ENCODE data around the gene NPM1.

The NPM1 gene

DNA sequence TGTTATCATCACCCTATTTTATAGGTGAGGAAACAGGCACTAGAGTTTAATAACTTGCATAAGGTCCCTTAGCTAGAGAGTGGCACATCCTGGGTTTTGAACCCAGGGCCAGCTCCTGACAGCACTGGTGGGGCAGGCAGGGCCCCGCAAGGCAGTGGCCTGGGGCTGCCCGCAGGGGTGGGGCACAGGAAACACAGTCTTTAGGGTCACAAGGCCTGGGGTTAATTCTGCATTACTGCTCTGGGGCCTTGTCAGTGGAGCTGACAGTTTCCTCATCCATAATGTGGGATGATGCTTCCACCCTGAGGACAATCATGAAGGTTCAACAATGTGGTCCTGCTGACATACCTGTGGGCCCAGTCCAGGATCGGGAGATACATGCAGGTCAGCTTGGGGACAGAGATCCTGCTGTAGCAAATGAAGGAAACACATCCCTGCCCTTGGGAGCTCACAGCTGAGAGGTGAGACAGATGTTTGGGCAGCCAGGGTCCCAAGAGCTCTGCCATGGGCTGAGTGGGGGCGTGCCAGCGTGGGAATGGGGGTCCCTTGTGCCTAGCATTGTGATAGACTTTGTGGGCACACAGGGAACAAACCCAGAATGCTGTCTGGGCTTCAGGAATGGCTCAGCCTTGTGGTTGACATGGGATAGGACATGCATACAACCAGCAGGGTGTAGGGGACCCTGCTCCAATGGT lies 46.5 kb downstream of the NPM1 start:
- TF ChIP-seq, protein P1, sequence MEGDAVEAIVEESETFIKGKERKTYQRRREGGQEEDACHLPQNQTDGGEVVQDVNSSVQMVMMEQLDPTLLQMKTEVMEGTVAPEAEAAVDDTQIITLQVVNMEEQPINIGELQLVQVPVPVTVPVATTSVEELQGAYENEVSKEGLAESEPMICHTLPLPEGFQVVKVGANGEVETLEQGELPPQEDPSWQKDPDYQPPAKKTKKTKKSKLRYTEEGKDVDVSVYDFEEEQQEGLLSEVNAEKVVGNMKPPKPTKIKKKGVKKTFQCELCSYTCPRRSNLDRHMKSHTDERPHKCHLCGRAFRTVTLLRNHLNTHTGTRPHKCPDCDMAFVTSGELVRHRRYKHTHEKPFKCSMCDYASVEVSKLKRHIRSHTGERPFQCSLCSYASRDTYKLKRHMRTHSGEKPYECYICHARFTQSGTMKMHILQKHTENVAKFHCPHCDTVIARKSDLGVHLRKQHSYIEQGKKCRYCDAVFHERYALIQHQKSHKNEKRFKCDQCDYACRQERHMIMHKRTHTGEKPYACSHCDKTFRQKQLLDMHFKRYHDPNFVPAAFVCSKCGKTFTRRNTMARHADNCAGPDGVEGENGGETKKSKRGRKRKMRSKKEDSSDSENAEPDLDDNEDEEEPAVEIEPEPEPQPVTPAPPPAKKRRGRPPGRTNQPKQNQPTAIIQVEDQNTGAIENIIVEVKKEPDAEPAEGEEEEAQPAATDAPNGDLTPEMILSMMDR (conservative IDR thresholded peaks at IDR 0.05; ENCODE audit: control insufficient read depth, insufficient read depth, low read depth, low read length) = no peak
- H3K4me3 ChIP-seq (ENCODE audit: control insufficient read depth, low read depth, low read length) = no peak overlapping the region
- DNase-seq (ENCODE audit: low read depth) = no peak

DNA sequence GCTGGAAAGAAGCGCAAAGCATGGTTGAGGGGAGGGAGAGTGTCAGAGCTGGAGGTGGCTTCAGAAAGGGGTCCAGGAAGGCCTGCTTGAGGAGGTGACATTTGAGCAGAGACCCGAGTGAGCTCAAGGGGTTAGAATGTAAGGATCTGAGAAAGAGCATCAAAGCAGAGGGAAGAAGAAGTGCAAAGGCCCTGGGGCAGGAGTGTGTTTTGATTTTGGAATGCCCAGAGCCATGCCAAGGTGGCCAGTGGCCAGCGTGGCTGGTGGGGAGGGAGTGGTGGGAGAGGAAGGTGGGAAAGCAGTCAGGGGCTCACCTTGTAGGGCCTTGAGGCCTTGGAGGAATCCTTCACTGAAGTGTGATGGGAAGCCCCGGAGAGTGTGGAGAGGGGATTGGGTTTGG lies 47.2 kb downstream of the NPM1 start:
- no peak overlapping the region for H3K4me3 ChIP-seq (ENCODE audit: control insufficient read depth, low read depth, low read length)
- no peak for DNase-seq (ENCODE audit: low read depth)
- TF ChIP-seq, protein P1 (conservative IDR thresholded peaks at IDR 0.05; ENCODE audit: control insufficient read depth, insufficient read depth, low read depth, low read length) = no peak

- no peak for DNase-seq (ENCODE audit: low read depth)
- TF ChIP-seq, protein P1 (conservative IDR thresholded peaks at IDR 0.05; ENCODE audit: control insufficient read depth, insufficient read depth, low read depth, low read length) = no peak
- no peak overlapping the region for H3K4me3 ChIP-seq (ENCODE audit: control insufficient read depth, low read depth, low read length)
Measured at GRCh38 chr5:171435908-171436307, 48.3 kb downstream of the NPM1 start.

- no peak overlapping the region for H3K4me3 ChIP-seq (ENCODE audit: control insufficient read depth, low read depth, low read length)
- TF ChIP-seq, protein P1 (conservative IDR thresholded peaks at IDR 0.05; ENCODE audit: control insufficient read depth, insufficient read depth, low read depth, low read length) = no peak
- DNase-seq (ENCODE audit: low read depth) = no peak
Measured at GRCh38 chr5:171436804-171437285, 49.2 kb downstream of the NPM1 start.

- no peak for DNase-seq (ENCODE audit: low read depth)
- no peak overlapping the region for H3K4me3 ChIP-seq (ENCODE audit: control insufficient read depth, low read depth, low read length)
- TF ChIP-seq, protein P1 (conservative IDR thresholded peaks at IDR 0.05; ENCODE audit: control insufficient read depth, insufficient read depth, low read depth, low read length) = no peak
Measured at GRCh38 chr5:171437286-171437821, 49.7 kb downstream of the NPM1 start.

- TF ChIP-seq, protein P1 (conservative IDR thresholded peaks at IDR 0.05; ENCODE audit: control insufficient read depth, insufficient read depth, low read depth, low read length) = no peak
- no peak overlapping the region for H3K4me3 ChIP-seq (ENCODE audit: control insufficient read depth, low read depth, low read length)
- DNase-seq (ENCODE audit: low read depth) = no peak
Measured at GRCh38 chr5:171438738-171439137, 51.1 kb downstream of the NPM1 start.

Data from fibroblast of mammary gland (primary cell).